Esophagus muscularis mucosa (tissue), 4 donors: ENCODE measurements around the gene IER5. TPM values are rescaled to one million over a fixed set of nuclear protein-coding genes. Genes with fewer than 3 reads are reported as not detected.
A peak's percentile ranks its signal among the peaks of the same experiment; 100 is the strongest.

Source experiments
- DNase-seq: peaks from one replicate; pipeline ENCODE4 v3.0.0-alpha.2; 2017; ENCODE audit errors: extremely low spot score
- H3K27ac ChIP-seq, 4 donors: fragments of 200-600 bp; sonication (generic); replicated peaks in 1 of 4; 1 replicate in 3 of 4; 2 replicates in 1 of 4; pipeline ENCODE4 v1.5.1; 2016 to 2019; ENCODE audit warnings: mild to moderate bottlenecking in 1 of 4
- H3K27me3 ChIP-seq, 4 donors: fragments of 200-600 bp; sonication (generic); one replicate each; pipeline versions ENCODE4 v1.5.1 to v1.6.0; 2016 to 2019
- H3K36me3 ChIP-seq, 4 donors: fragments of 200-600 bp; sonication (generic); one replicate each; pipeline ENCODE4 v1.5.1; 2016 to 2019
- H3K4me1 ChIP-seq, 4 donors: fragments of 200-600 bp; sonication (generic); one replicate each; pipeline ENCODE4 v1.5.1; 2016 to 2019
- H3K4me3 ChIP-seq, 4 donors: fragments of 200-600 bp; sonication (generic); 1 replicate in 2 of 4; 2 replicates in 2 of 4; pipeline ENCODE4 v1.5.1; 2016 to 2019; ENCODE audit warnings: mild to moderate bottlenecking in 4 of 4, moderate library complexity in 1 of 4
- H3K9me3 ChIP-seq, 4 donors: fragments of 200-600 bp; sonication (generic); 1 replicate in 3 of 4; 2 replicates in 1 of 4; pipeline ENCODE4 v1.5.1; 2016 to 2019
- CTCF ChIP-seq, 3 experiments: fragments of 200-600 bp in 2 of 3; fragments of 450-650 bp in 1 of 3; sonication (generic) in 2 of 3; IDR thresholded peaks; one replicate each; pipeline ENCODE4 v1.5.1; 2017 to 2019; ENCODE audit warnings: antibody characterized with exemption in 3 of 3, mild to moderate bottlenecking in 2 of 3, moderate library complexity in 1 of 3
- EP300 ChIP-seq: sonication (generic); formaldehyde crosslinking; IDR thresholded peaks from one replicate; pipeline ENCODE4 v1.6.1; 2017; ENCODE audit warnings: antibody characterized with exemption
- POLR2A ChIP-seq: fragments of 450-650 bp; IDR thresholded peaks from one replicate; pipeline ENCODE4 v1.6.1; 2017; ENCODE audit warnings: antibody characterized with exemption, moderate library complexity, mild to moderate bottlenecking, low read depth
- POLR2AphosphoS5 ChIP-seq, 2 donors: sonication (generic); formaldehyde crosslinking; IDR thresholded peaks; one replicate each; pipeline ENCODE4 v1.6.1; 2017; ENCODE audit warnings: antibody characterized with exemption in 2 of 2
- WGBS: methylation state at CpG from one replicate; pipeline ENCODE4 v1.1.5; 2018; 5-methylcytosine and 5-hydroxymethylcytosine counted together
- intact Hi-C: fragments of 100-400 bp; cut with DNase I; formaldehyde crosslinking; loops from one replicate; pipeline ENCODE4 v1.15.1; 2023
- total RNA-seq, 4 donors: library from RNA; depleted of rRNA; stranded (reverse); fragments of >200 nt; gene quantifications; one replicate each; pipeline versions ENCODE4 v1.1.0 to v1.2.1, GENCODE V29; 2016

The IER5 gene
- total RNA-seq, 4 donors from 2014 or later, result 14.5 to 22.0 (median 16.7) TPM

- no peaks in the 10 kb centered on the region for H3K27me3 ChIP-seq
- H3K27ac ChIP-seq, result no peak overlapping the region
- H3K9me3 ChIP-seq, result no peaks in the 10 kb centered on the region
- H3K36me3 ChIP-seq, result no peaks in the 10 kb centered on the region
- TF ChIP-seq POLR2A (no peak), POLR2AphosphoS5 (IDR thresholded peaks at IDR 0.05) (no peak), EP300 (no peak), CTCF (IDR thresholded peaks at IDR 0.05) (no peak)
- intact Hi-C loops, result loop anchor here (5.0 kb wide), 1 partner anchor 50 kb away; no protein-coding TSS in a partner anchor
- WGBS, result 64% methylated on average over 5 of the region's 5 CpGs
- no peak for DNase-seq
- peaks cover 23 to 26% (median 24%) of the 10 kb centered on the region in 4 donors for H3K4me1 ChIP-seq
- no peak overlapping the region for H3K4me3 ChIP-seq
Measured at GRCh38 chr1:181086926-181087325, 1.6 kb upstream of the IER5 start.

GRCh38 chr1:181087400-181087901 lies 1.0 kb upstream of the IER5 start:
- Histone ChIP-seq H3K27me3 (no peaks in the 10 kb centered on the region), H3K4me3 (no peak overlapping the region), H3K4me1 (peaks cover 28 to 31% (median 29%) of the 10 kb centered on the region in 4 donors), H3K9me3 (no peaks in the 10 kb centered on the region), H3K27ac (no peak overlapping the region), H3K36me3 (peaks cover 0 to 4% (median 0%) of the 10 kb centered on the region in 4 donors)
- TF ChIP-seq POLR2AphosphoS5 (IDR thresholded peaks at IDR 0.05), result no peak
- no peak for TF ChIP-seq CTCF (IDR thresholded peaks at IDR 0.05)
- no peak for TF ChIP-seq POLR2A
- TF ChIP-seq EP300, result no peak
- WGBS, result 63% methylated on average over 8 of the region's 8 CpGs
- intact Hi-C loops, result loop anchor here (5.0 kb wide), 1 partner anchor 50 kb away; no protein-coding TSS in a partner anchor
- no peak for DNase-seq

GRCh38 chr1:181089017-181089675 lies 646 bp downstream of the IER5 start:
- Histone ChIP-seq H3K27ac (peak overlapping the region; percentile 93 to 98 (median 98)), H3K27me3 (no peaks in the 10 kb centered on the region), H3K36me3 (peaks cover 0 to 5% (median 0%) of the 10 kb centered on the region in 4 donors), H3K4me3 (peak overlapping the region; percentile 81 to 98 (median 90)), H3K9me3 (no peaks in the 10 kb centered on the region), H3K4me1 (peaks cover 41 to 46% (median 43%) of the 10 kb centered on the region in 4 donors)
- no peak for DNase-seq
- WGBS, result no CpG with 5 or more reads among the region's 97 CpGs
- TF ChIP-seq POLR2A, result no peak
- TF ChIP-seq EP300, result no peak
- TF ChIP-seq CTCF (IDR thresholded peaks at IDR 0.05), result no peak
- TF ChIP-seq POLR2AphosphoS5 (IDR thresholded peaks at IDR 0.05), result no peak
- intact Hi-C loops, result loop anchor here (1.0 to 5.0 kb wide), 2 partner anchors 16 to 52 kb away; no protein-coding TSS in a partner anchor

GRCh38 chr1:181089676-181090544 lies 1.4 kb downstream of the IER5 start:
- TF ChIP-seq CTCF (IDR thresholded peaks at IDR 0.05), result no peak
- TF ChIP-seq POLR2AphosphoS5 (IDR thresholded peaks at IDR 0.05), result peak; percentile 76 to 85
- peak; percentile 10 for TF ChIP-seq EP300
- peak; percentile 35 for TF ChIP-seq POLR2A
- peaks cover 46 to 54% (median 49%) of the 10 kb centered on the region in 4 donors for H3K4me1 ChIP-seq

More at GRCh38 chr1:181089676-181090544, 1.4 kb downstream of the IER5 start:
- intact Hi-C loops, result loop anchor here (1.0 to 5.0 kb wide), 2 partner anchors 15 to 53 kb away; no protein-coding TSS in a partner anchor
- H3K4me3 ChIP-seq, result peak overlapping the region; percentile 81 to 98 (median 90)
- WGBS, result under 1% methylated on average over 34 of the region's 48 CpGs
- no peaks in the 10 kb centered on the region for H3K27me3 ChIP-seq
- peaks cover 0 to 5% (median 0%) of the 10 kb centered on the region in 4 donors for H3K36me3 ChIP-seq
- no peaks in the 10 kb centered on the region for H3K9me3 ChIP-seq
- DNase-seq, result peak; percentile 95
- H3K27ac ChIP-seq, result peak overlapping the region; percentile 93 to 98 (median 98)
